Parathyroid adenoma (tissue), 2 donors: ENCODE results near the gene DNAJC1.
"Not testable (repeated sequence)": the region's sequence is repeated elsewhere in the genome, so short reads cannot be mapped to it uniquely, and the experiment has no call there.

ENCODE experiments used
- H2AFZ ChIP-seq: fragments of 300-600 bp; sonication (generic); one replicate; pipeline ENCODE4 v1.7.0; 2017; ENCODE audit warnings: antibody characterized with exemption, mild to moderate bottlenecking
- H3K27ac ChIP-seq: fragments of 300-600 bp; sonication (generic); one replicate; pipeline ENCODE4 v1.7.0; 2017
- H3K27me3 ChIP-seq: fragments of 300-600 bp; sonication (generic); one replicate; pipeline ENCODE4 v1.7.0; 2017; ENCODE audit warnings: low read length; ENCODE audit not compliant: control insufficient read depth, insufficient read depth
- H3K36me3 ChIP-seq: fragments of 300-600 bp; sonication (generic); one replicate; pipeline ENCODE4 v1.7.0; 2017; ENCODE audit warnings: low read length; ENCODE audit not compliant: control insufficient read depth, insufficient read depth
- H3K4me1 ChIP-seq: fragments of 300-600 bp; sonication (generic); one replicate; pipeline ENCODE4 v1.7.0; 2017; ENCODE audit warnings: control low read depth
- H3K4me2 ChIP-seq: fragments of 300-600 bp; sonication (generic); one replicate; pipeline ENCODE4 v1.7.0; 2017; ENCODE audit warnings: low read length
- H3K4me3 ChIP-seq: fragments of 300-600 bp; sonication (generic); one replicate; pipeline ENCODE4 v1.7.0; 2017; ENCODE audit warnings: low read depth, low read length
- H3K79me2 ChIP-seq: fragments of 300-600 bp; sonication (generic); one replicate; pipeline ENCODE4 v1.7.0; 2017; ENCODE audit warnings: control low read depth
- H3K9ac ChIP-seq: fragments of 300-600 bp; sonication (generic); one replicate; pipeline ENCODE4 v1.7.0; 2017; ENCODE audit warnings: mild to moderate bottlenecking
- H3K9me3 ChIP-seq: fragments of 300-600 bp; sonication (generic); one replicate; pipeline ENCODE4 v1.7.0; 2017; ENCODE audit warnings: low read length; ENCODE audit not compliant: control insufficient read depth
- CTCF ChIP-seq: fragments of 300-600 bp; sonication (generic); IDR thresholded peaks from one replicate; pipeline ENCODE4 v1.7.0; 2017; ENCODE audit warnings: antibody characterized with exemption, mild to moderate bottlenecking
- donor health status: primary hyperparathyroidism.

DNAJC1 gene

DNA sequence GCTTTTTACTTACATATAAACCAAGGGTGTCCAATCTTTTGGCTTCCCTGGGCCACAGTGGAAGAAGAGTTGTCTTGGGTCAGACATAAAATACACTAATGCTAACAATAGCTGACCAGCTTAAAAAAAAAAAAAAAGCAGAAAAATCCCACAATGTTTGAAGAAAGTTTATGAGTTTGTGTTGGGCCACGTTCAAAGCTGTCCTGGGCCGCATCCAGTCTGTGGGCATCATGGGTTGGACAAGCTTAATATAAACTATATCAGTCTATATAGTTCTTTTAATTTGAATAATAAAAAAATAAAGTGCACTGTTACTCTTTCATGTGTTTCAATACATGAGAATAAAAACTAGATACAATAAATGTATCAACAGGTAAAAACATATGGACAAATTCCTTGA is 179.9 kb downstream of the DNAJC1 start:
- Histone ChIP-seq H3K4me2 (no peak overlapping the region), H3K9ac (no peak overlapping the region), H3K4me3 (no peak overlapping the region), H3K4me1 (no peaks in the 10 kb centered on the region), H3K9me3 (no peaks in the 10 kb centered on the region), H3K27me3 (no peaks in the 10 kb centered on the region), H3K27ac (no peak overlapping the region), H3K36me3 (no peaks in the 10 kb centered on the region), H3K79me2 (no peaks in the 10 kb centered on the region), H2AFZ (no peak overlapping the region)
- TF ChIP-seq CTCF, result no peak

DNA sequence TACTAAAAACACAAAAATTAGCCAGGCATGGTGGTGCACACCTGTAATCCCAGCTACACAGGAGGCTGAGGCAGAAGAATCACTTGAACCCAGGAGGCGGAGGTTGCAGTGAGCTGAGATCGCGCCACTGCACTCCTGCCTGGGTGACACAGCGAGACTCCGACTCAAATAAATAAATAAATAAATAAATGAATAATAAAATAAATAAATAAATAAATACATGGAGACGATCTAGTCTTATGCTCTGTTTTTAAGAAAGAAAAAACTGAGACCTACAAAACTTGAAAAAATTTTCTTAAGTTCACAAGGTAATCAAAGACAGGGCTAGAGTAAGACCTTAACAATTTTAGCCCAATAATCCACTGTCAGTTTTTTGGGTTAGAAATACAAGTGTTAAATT is 181.3 kb downstream of the DNAJC1 start:
- H3K9me3 ChIP-seq, result not testable (repeated sequence)

GRCh38 chr10:21820952-21821351 is 182.6 kb downstream of the DNAJC1 start:
- Histone ChIP-seq H2AFZ (no peak overlapping the region), H3K4me1 (no peaks in the 10 kb centered on the region), H3K27me3 (no peaks in the 10 kb centered on the region), H3K9ac (no peak overlapping the region), H3K9me3 (no peaks in the 10 kb centered on the region), H3K79me2 (no peaks in the 10 kb centered on the region), H3K27ac (no peak overlapping the region), H3K4me2 (no peak overlapping the region), H3K4me3 (no peak overlapping the region), H3K36me3 (no peaks in the 10 kb centered on the region)
- TF ChIP-seq CTCF, result no peak

More for the DNA sequence above, 181.3 kb downstream of the DNAJC1 start:
- not testable (repeated sequence) for H3K4me3 ChIP-seq, H3K79me2 ChIP-seq, H2AFZ ChIP-seq, H3K27ac ChIP-seq, H3K4me1 ChIP-seq, H3K9ac ChIP-seq, H3K36me3 ChIP-seq, H3K4me2 ChIP-seq, H3K27me3 ChIP-seq

DNA sequence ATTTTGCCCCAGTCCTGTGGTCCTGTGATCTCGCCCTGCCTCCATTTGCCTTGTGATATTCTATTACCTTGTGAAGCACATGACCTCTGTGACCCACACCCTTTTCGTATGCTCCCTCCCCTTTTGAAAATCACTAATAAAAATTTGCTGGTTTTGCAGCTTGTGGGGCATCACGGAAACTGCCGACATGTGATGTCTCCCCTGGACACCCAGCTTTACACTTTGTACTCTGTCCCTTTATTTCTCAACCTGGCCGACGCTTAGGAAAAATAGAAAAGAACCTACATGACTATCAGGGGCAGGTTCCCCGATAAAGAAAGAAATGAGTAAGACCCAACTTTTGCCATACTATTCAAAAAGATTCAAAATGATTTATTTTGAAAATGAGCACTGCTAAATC is 185.1 kb downstream of the DNAJC1 start:
- H3K9me3 ChIP-seq, H3K4me3 ChIP-seq, H3K27ac ChIP-seq, H3K27me3 ChIP-seq, H3K36me3 ChIP-seq, H3K4me2 ChIP-seq, H3K79me2 ChIP-seq, H3K9ac ChIP-seq, H2AFZ ChIP-seq, H3K4me1 ChIP-seq: not testable (repeated sequence)

DNA sequence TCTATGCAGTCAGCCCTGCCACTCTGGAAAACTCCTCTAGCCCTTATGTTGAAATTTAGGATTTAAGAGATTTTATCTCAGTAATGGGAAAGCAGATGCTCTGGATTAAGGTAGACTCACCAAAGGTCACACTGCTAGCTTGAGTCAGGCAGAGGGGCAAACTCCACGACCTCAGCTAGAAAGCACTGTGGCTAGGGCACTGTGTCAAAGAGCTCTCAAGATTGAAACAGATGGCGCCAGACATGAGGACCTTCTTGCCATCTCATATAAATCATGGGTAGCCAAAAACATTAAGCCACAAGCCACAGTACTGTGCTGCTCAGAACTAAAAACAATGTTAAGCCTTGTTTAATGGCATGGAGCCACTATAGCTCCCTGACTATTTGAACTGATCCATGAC is 188.7 kb downstream of the DNAJC1 start:
- Histone ChIP-seq H3K4me2 (no peak overlapping the region), H3K4me1 (no peaks in the 10 kb centered on the region), H2AFZ (no peak overlapping the region), H3K27me3 (no peaks in the 10 kb centered on the region), H3K36me3 (no peaks in the 10 kb centered on the region), H3K9me3 (no peaks in the 10 kb centered on the region), H3K27ac (no peak overlapping the region), H3K79me2 (no peaks in the 10 kb centered on the region), H3K4me3 (no peak overlapping the region), H3K9ac (no peak overlapping the region)
- TF ChIP-seq CTCF, result no peak

GRCh38 chr10:21813946-21814345 is 189.6 kb downstream of the DNAJC1 start:
- no peaks in the 10 kb centered on the region for H3K4me1 ChIP-seq
- no peak overlapping the region for H3K4me3 ChIP-seq
- no peak overlapping the region for H3K9ac ChIP-seq
- TF ChIP-seq CTCF, result no peak
- no peak overlapping the region for H2AFZ ChIP-seq
- H3K36me3 ChIP-seq, result no peaks in the 10 kb centered on the region
- no peaks in the 10 kb centered on the region for H3K27me3 ChIP-seq
- no peak overlapping the region for H3K27ac ChIP-seq
- H3K4me2 ChIP-seq, result no peak overlapping the region
- H3K79me2 ChIP-seq, result no peaks in the 10 kb centered on the region
- no peaks in the 10 kb centered on the region for H3K9me3 ChIP-seq
